GM12875 (cell line): ENCODE results near the gene BLMH.
"Not testable (repeated sequence)": the region's sequence is repeated elsewhere in the genome, so short reads cannot be mapped to it uniquely, and the experiment has no call there.

Experiments
- H3K4me3 ChIP-seq: one replicate; pipeline ENCODE4 v1.5.1; 2011; ENCODE audit warnings: low read depth, low read length, control low read depth
- CTCF ChIP-seq: IDR thresholded peaks from 2 replicates; pipeline ENCODE4 v1.5.1; 2011; ENCODE audit warnings: low read depth, mild to moderate bottlenecking, control low read depth, inconsistent platforms, low read length, moderate library complexity, borderline replicate concordance; ENCODE audit not compliant: insufficient read depth

Gene BLMH

GRCh38 chr17:30232824-30233427 is 58.8 kb downstream of the BLMH start:
- no peak for TF ChIP-seq CTCF
- H3K4me3 ChIP-seq, result no peak overlapping the region

- H3K4me3 ChIP-seq, result no peak overlapping the region
- no peak for TF ChIP-seq CTCF
These were observed 59.5 kb downstream of the BLMH start for GRCh38 chr17:30232015-30232823.

- H3K4me3 ChIP-seq, result no peak overlapping the region
- TF ChIP-seq CTCF, result no peak
These were observed 61.1 kb downstream of the BLMH start for GRCh38 chr17:30230596-30231125.

- H3K4me3 ChIP-seq, result not testable (repeated sequence)
These were observed 61.7 kb downstream of the BLMH start for GRCh38 chr17:30230009-30230408.

GRCh38 chr17:30229012-30229411 is 62.7 kb downstream of the BLMH start:
- TF ChIP-seq CTCF, result no peak
- H3K4me3 ChIP-seq, result no peak overlapping the region

GRCh38 chr17:30228011-30228410 is 63.7 kb downstream of the BLMH start:
- no peak for TF ChIP-seq CTCF
- no peak overlapping the region for H3K4me3 ChIP-seq

- H3K4me3 ChIP-seq, result no peak overlapping the region
- TF ChIP-seq CTCF, result no peak
These were observed 64.9 kb downstream of the BLMH start for GRCh38 chr17:30226878-30227277.
